Activated CD8-positive, alpha-beta T cell treated with anti-CD3 and anti-CD28 coated beads, Interleukin-2, amount 10 ng/mL, durations not matched to agents 7 days and 5 days (primary cell): ENCODE data around the gene TEAD1. TPM values are rescaled to one million over a fixed set of nuclear protein-coding genes. Genes with fewer than 3 reads are reported as not detected.

ENCODE experiments used
- ATAC-seq: fragments of 150-1000 bp; cut with Tn5 transposase; one replicate; pipeline ENCODE4 v1.10.0; 2021; ENCODE audit warnings: moderate library complexity
- CTCF ChIA-PET: fragments of 350-600 bp; sonication (Branson Sonifier 250); formaldehyde crosslinking; loops from one replicate; lab custom pipeline; 2021; ENCODE audit warnings: antibody characterized with exemption; lab: Charles Lee
- POLR2A ChIA-PET: fragments of 350-600 bp; sonication (Branson Sonifier 250); formaldehyde crosslinking; loops from one replicate; lab custom pipeline; 2021; ENCODE audit warnings: antibody characterized with exemption; lab: Charles Lee
- DNase-seq: peaks from one replicate; pipeline ENCODE4 v3.0.0-alpha.2; 2020
- H3K27ac Mint-ChIP-seq: one replicate; pipeline ENCODE4 v1.8.0; 2021; ENCODE audit warnings: mild to moderate bottlenecking, mixed read lengths
- H3K27me3 Mint-ChIP-seq: one replicate; pipeline ENCODE4 v1.8.0; 2021; ENCODE audit warnings: low read depth, mixed read lengths
- H3K36me3 Mint-ChIP-seq: one replicate; pipeline ENCODE4 v1.8.0; 2021; ENCODE audit warnings: low read depth, mixed read lengths
- H3K4me1 Mint-ChIP-seq: one replicate; pipeline ENCODE4 v1.8.0; 2021; ENCODE audit warnings: low read depth, mixed read lengths
- H3K4me3 Mint-ChIP-seq: one replicate; pipeline ENCODE4 v1.8.0; 2021; ENCODE audit warnings: mild to moderate bottlenecking, mixed read lengths
- H3K9me3 Mint-ChIP-seq: one replicate; pipeline ENCODE4 v1.8.0; 2022; ENCODE audit warnings: mixed read lengths; ENCODE audit not compliant: insufficient read depth
- total RNA-seq, 2 experiments: library from RNA; stranded (reverse); gene quantifications; one replicate each; pipeline ENCODE4 v1.2.3, GENCODE V29; 2021

TEAD1 gene
- total RNA-seq, 2 experiments from 2014 or later, result 0.05 TPM; not detected in 1

GRCh38 chr11:12803086-12803826 is 129.0 kb downstream of the TEAD1 start:
- no peak for DNase-seq
- no peak for ATAC-seq
- POLR2A ChIA-PET, result no interaction called here
- Mint-ChIP-seq H3K36me3 (no peaks in the 10 kb centered on the region), H3K9me3 (no peaks in the 10 kb centered on the region), H3K4me3 (no peak overlapping the region), H3K27me3 (peaks cover 52% of the 10 kb centered on the region), H3K27ac (no peak overlapping the region), H3K4me1 (no peaks in the 10 kb centered on the region)
- CTCF ChIA-PET, result no interaction called here

GRCh38 chr11:12806113-12806512 is 131.9 kb downstream of the TEAD1 start:
- CTCF ChIA-PET, result interaction anchor here (0.8 kb wide), 1 partner anchor 15 kb away, joined by 3 read pairs; no protein-coding TSS in a partner anchor
- no peaks in the 10 kb centered on the region for H3K9me3 Mint-ChIP-seq
- H3K36me3 Mint-ChIP-seq, result no peaks in the 10 kb centered on the region
- H3K4me1 Mint-ChIP-seq, result no peaks in the 10 kb centered on the region
- DNase-seq (no peak), ATAC-seq (no peak)
- H3K4me3 Mint-ChIP-seq, result no peak overlapping the region
- no peak overlapping the region for H3K27ac Mint-ChIP-seq
- peaks cover 33% of the 10 kb centered on the region for H3K27me3 Mint-ChIP-seq
- POLR2A ChIA-PET, result no interaction called here

GRCh38 chr11:12807621-12808020 is 133.4 kb downstream of the TEAD1 start:
- ATAC-seq (no peak), DNase-seq (no peak)
- Mint-ChIP-seq H3K27me3 (peaks cover 29% of the 10 kb centered on the region), H3K4me3 (no peak overlapping the region), H3K4me1 (peaks cover 10% of the 10 kb centered on the region), H3K27ac (no peak overlapping the region), H3K9me3 (no peaks in the 10 kb centered on the region), H3K36me3 (no peaks in the 10 kb centered on the region)
- POLR2A ChIA-PET, result no interaction called here
- CTCF ChIA-PET, result no interaction called here

GRCh38 chr11:12808519-12808918 is 134.3 kb downstream of the TEAD1 start:
- no peak overlapping the region for H3K4me3 Mint-ChIP-seq

GRCh38 chr11:12809364-12809763 is 135.1 kb downstream of the TEAD1 start:
- ATAC-seq, result no peak

More at GRCh38 chr11:12808519-12808918, 134.3 kb downstream of the TEAD1 start:
- peaks cover 30% of the 10 kb centered on the region for H3K27me3 Mint-ChIP-seq
- no peaks in the 10 kb centered on the region for H3K9me3 Mint-ChIP-seq
- ChIA-PET CTCF (no interaction called here), POLR2A (no interaction called here)
- H3K36me3 Mint-ChIP-seq, result no peaks in the 10 kb centered on the region
- H3K4me1 Mint-ChIP-seq, result peaks cover 10% of the 10 kb centered on the region
- no peak for ATAC-seq
- DNase-seq, result no peak
- no peak overlapping the region for H3K27ac Mint-ChIP-seq

GRCh38 chr11:12809864-12810567 is 135.8 kb downstream of the TEAD1 start:
- Mint-ChIP-seq H3K27ac (no peak overlapping the region), H3K4me3 (no peak overlapping the region), H3K9me3 (no peaks in the 10 kb centered on the region), H3K27me3 (peaks cover 26% of the 10 kb centered on the region), H3K4me1 (peaks cover 19% of the 10 kb centered on the region), H3K36me3 (no peaks in the 10 kb centered on the region)
- POLR2A ChIA-PET, result interaction anchor here (0.8 kb wide), 1 partner anchor 18 kb away, joined by 3 read pairs; no protein-coding TSS in a partner anchor
- ATAC-seq (no peak), DNase-seq (no peak)
- CTCF ChIA-PET, result no interaction called here

More at GRCh38 chr11:12809364-12809763, 135.1 kb downstream of the TEAD1 start:
- ChIA-PET POLR2A (no interaction called here), CTCF (no interaction called here)
- H3K4me3 Mint-ChIP-seq, result no peak overlapping the region
- H3K36me3 Mint-ChIP-seq, result no peaks in the 10 kb centered on the region
- no peaks in the 10 kb centered on the region for H3K9me3 Mint-ChIP-seq
- H3K4me1 Mint-ChIP-seq, result peaks cover 15% of the 10 kb centered on the region
- peaks cover 26% of the 10 kb centered on the region for H3K27me3 Mint-ChIP-seq
- no peak overlapping the region for H3K27ac Mint-ChIP-seq
- no peak for DNase-seq

- Mint-ChIP-seq H3K36me3 (no peaks in the 10 kb centered on the region), H3K27me3 (peaks cover 22% of the 10 kb centered on the region)
Observed at GRCh38 chr11:12810568-12810894, 136.3 kb downstream of the TEAD1 start.

GRCh38 chr11:12811861-12812260 is 137.6 kb downstream of the TEAD1 start:
- ChIA-PET POLR2A (no interaction called here), CTCF (interaction anchor here (1.1 to 1.5 kb wide), 2 partner anchors 212 to 481 kb away, joined by 4 read pairs; no protein-coding TSS in a partner anchor)
- H3K4me3 Mint-ChIP-seq, result peak overlapping the region; percentile 2
- no peaks in the 10 kb centered on the region for H3K36me3 Mint-ChIP-seq
- no peaks in the 10 kb centered on the region for H3K9me3 Mint-ChIP-seq
- H3K4me1 Mint-ChIP-seq, result peaks cover 25% of the 10 kb centered on the region
- peak overlapping the region; percentile 43 for H3K27ac Mint-ChIP-seq
- peaks cover 21% of the 10 kb centered on the region for H3K27me3 Mint-ChIP-seq
- DNase-seq, result peak; percentile 34
- peak; percentile 44 for ATAC-seq

More at GRCh38 chr11:12810568-12810894, 136.3 kb downstream of the TEAD1 start:
- POLR2A ChIA-PET, result interaction anchor here (0.8 kb wide), 1 partner anchor 18 kb away, joined by 3 read pairs; no protein-coding TSS in a partner anchor
- Mint-ChIP-seq H3K4me1 (peaks cover 24% of the 10 kb centered on the region), H3K27ac (no peak overlapping the region), H3K9me3 (no peaks in the 10 kb centered on the region), H3K4me3 (no peak overlapping the region)
- CTCF ChIA-PET, result interaction anchor here (1.1 kb wide), 1 partner anchor 479 kb away, joined by 4 read pairs; no protein-coding TSS in a partner anchor
- ATAC-seq (no peak), DNase-seq (no peak)

- Mint-ChIP-seq H3K9me3 (no peaks in the 10 kb centered on the region), H3K27ac (no peak overlapping the region), H3K36me3 (no peaks in the 10 kb centered on the region), H3K4me3 (no peak overlapping the region), H3K4me1 (peaks cover 25% of the 10 kb centered on the region), H3K27me3 (peaks cover 16% of the 10 kb centered on the region)
- DNase-seq, result no peak
- ChIA-PET CTCF (interaction anchor here (1.3 to 1.5 kb wide), 2 partner anchors 11 to 213 kb away, joined by 3 to 4 read pairs; no protein-coding TSS in a partner anchor), POLR2A (no interaction called here)
- ATAC-seq, result no peak
Observed at GRCh38 chr11:12812849-12813248, 138.6 kb downstream of the TEAD1 start.

- Mint-ChIP-seq H3K27ac (no peak overlapping the region), H3K4me1 (peaks cover 25% of the 10 kb centered on the region), H3K9me3 (no peaks in the 10 kb centered on the region), H3K4me3 (no peak overlapping the region), H3K36me3 (no peaks in the 10 kb centered on the region), H3K27me3 (peaks cover 18% of the 10 kb centered on the region)
- ATAC-seq (no peak), DNase-seq (no peak)
- CTCF ChIA-PET, result interaction anchor here (1.3 to 2.2 kb wide), 2 partner anchors 12 to 75 kb away, joined by 3 to 5 read pairs; no protein-coding TSS in a partner anchor
- POLR2A ChIA-PET, result no interaction called here
Observed at GRCh38 chr11:12813371-12814225, 139.4 kb downstream of the TEAD1 start.

GRCh38 chr11:12815129-12815480 is 140.9 kb downstream of the TEAD1 start:
- Mint-ChIP-seq H3K9me3 (no peaks in the 10 kb centered on the region), H3K4me3 (no peak overlapping the region), H3K4me1 (peaks cover 25% of the 10 kb centered on the region), H3K27me3 (peaks cover 21% of the 10 kb centered on the region), H3K27ac (no peak overlapping the region), H3K36me3 (no peaks in the 10 kb centered on the region)
- ChIA-PET POLR2A (interaction anchor here (0.6 kb wide), 1 partner anchor 14 kb away, joined by 3 read pairs; no protein-coding TSS in a partner anchor), CTCF (interaction anchor here (2.2 kb wide), 1 partner anchor 74 kb away, joined by 5 read pairs; no protein-coding TSS in a partner anchor)
- no peak for ATAC-seq
- no peak for DNase-seq
